Trophoblast cell (in vitro differentiated cells and primary cell): ENCODE measurements around the gene RAB20.

ENCODE experiments used
- DNase-seq, 2 donors: peaks; one replicate each; pipeline ENCODE4 v3.0.0-alpha.2; 2016
- H2AFZ ChIP-seq: 2 replicates; pipeline ENCODE4 v1.6.1; 2013; ENCODE audit warnings: low read length, moderate library complexity, mild to moderate bottlenecking; ENCODE audit not compliant: insufficient read depth, poor library complexity
- H2AK5ac ChIP-seq: 2 replicates; pipeline ENCODE4 v1.6.1; 2013; ENCODE audit warnings: mild to moderate bottlenecking, low read length
- H2BK120ac ChIP-seq: 2 replicates; pipeline ENCODE4 v1.6.1; 2013; ENCODE audit warnings: low read length, mild to moderate bottlenecking, moderate library complexity; ENCODE audit not compliant: insufficient read depth, poor library complexity
- H2BK12ac ChIP-seq: 2 replicates; pipeline ENCODE4 v1.6.1; 2013; ENCODE audit warnings: mild to moderate bottlenecking, low read length, moderate library complexity
- H2BK5ac ChIP-seq: 2 replicates; pipeline ENCODE4 v1.6.1; 2013; ENCODE audit warnings: low read length, low read depth, moderate library complexity, mild to moderate bottlenecking; ENCODE audit not compliant: poor library complexity
- H3K14ac ChIP-seq: 2 replicates; pipeline ENCODE4 v1.6.1; 2013; ENCODE audit warnings: mild to moderate bottlenecking, low read length
- H3K18ac ChIP-seq: 2 replicates; pipeline ENCODE4 v1.6.1; 2013; ENCODE audit warnings: mild to moderate bottlenecking, low read length
- H3K23ac ChIP-seq: 2 replicates; pipeline ENCODE4 v1.6.1; 2013; ENCODE audit warnings: low read length
- H3K27ac ChIP-seq: 2 replicates; pipeline ENCODE4 v1.5.1; 2013; ENCODE audit warnings: low read depth, mild to moderate bottlenecking, inconsistent platforms, low read length, moderate library complexity
- H3K27me3 ChIP-seq: 2 replicates; pipeline ENCODE4 v1.6.1; 2013; ENCODE audit warnings: inconsistent platforms, mild to moderate bottlenecking, low read length, moderate library complexity; ENCODE audit not compliant: insufficient read depth
- H3K36me3 ChIP-seq, 2 experiments: 1 replicate in 1 of 2; 2 replicates in 1 of 2; pipeline ENCODE4 v1.6.1; 2013; ENCODE audit warnings: low read length in 2 of 2, mild to moderate bottlenecking in 2 of 2, moderate library complexity in 1 of 2; ENCODE audit not compliant: insufficient read depth in 2 of 2, control insufficient read depth in 1 of 2
- H3K4ac ChIP-seq: 2 replicates; pipeline ENCODE4 v1.6.1; 2013; ENCODE audit warnings: low read depth, mild to moderate bottlenecking, low read length, moderate library complexity
- H3K4me1 ChIP-seq, 2 experiments: 1 replicate in 1 of 2; 2 replicates in 1 of 2; pipeline ENCODE4 v1.6.1; 2013; ENCODE audit warnings: low read length in 2 of 2, mild to moderate bottlenecking in 2 of 2, moderate library complexity in 1 of 2; ENCODE audit not compliant: insufficient read depth in 2 of 2, control insufficient read depth in 1 of 2
- H3K4me2 ChIP-seq: 2 replicates; pipeline ENCODE4 v1.6.1; 2013; ENCODE audit warnings: inconsistent platforms, mild to moderate bottlenecking, low read length, moderate library complexity
- H3K4me3 ChIP-seq: 2 replicates; pipeline ENCODE4 v1.5.1; 2013; ENCODE audit warnings: mild to moderate bottlenecking, low read depth, low read length, inconsistent platforms
- H3K79me1 ChIP-seq: one replicate; pipeline ENCODE4 v1.6.1; 2013; ENCODE audit warnings: low read length
- H3K79me2 ChIP-seq: 2 replicates; pipeline ENCODE4 v1.6.1; 2013; ENCODE audit warnings: low read length, mild to moderate bottlenecking; ENCODE audit not compliant: control insufficient read depth, insufficient read depth, poor library complexity
- H3K9ac ChIP-seq: 2 replicates; pipeline ENCODE4 v1.6.1; 2013; ENCODE audit warnings: mild to moderate bottlenecking, low read length
- H3K9me3 ChIP-seq: 2 replicates; pipeline ENCODE4 v1.6.1; 2013; ENCODE audit warnings: low read depth, mild to moderate bottlenecking, control low read depth, inconsistent platforms, low read length; ENCODE audit not compliant: insufficient read depth
- H4K12ac ChIP-seq: 2 replicates; pipeline ENCODE4 v1.6.1; 2013; ENCODE audit warnings: low read depth, mild to moderate bottlenecking, low read length, moderate library complexity
- H4K8ac ChIP-seq: 2 replicates; pipeline ENCODE4 v1.6.1; 2013; ENCODE audit warnings: low read depth, mild to moderate bottlenecking, low read length, moderate library complexity
- H4K91ac ChIP-seq: one replicate; pipeline ENCODE4 v1.6.1; 2013; ENCODE audit warnings: low read depth, mild to moderate bottlenecking, low read length, moderate library complexity
- WGBS: extraction: QIAGEN DNeasy Blood & Tissue Kit; methylation state at CpG from one replicate; pipeline ENCODE4 v1.1.7; 2013; ENCODE audit warnings: missing lambda C conversion rate; ENCODE audit not compliant: insufficient read length, insufficient coverage; ENCODE audit errors: extremely low coverage; 5-methylcytosine and 5-hydroxymethylcytosine counted together

Gene RAB20

DNA sequence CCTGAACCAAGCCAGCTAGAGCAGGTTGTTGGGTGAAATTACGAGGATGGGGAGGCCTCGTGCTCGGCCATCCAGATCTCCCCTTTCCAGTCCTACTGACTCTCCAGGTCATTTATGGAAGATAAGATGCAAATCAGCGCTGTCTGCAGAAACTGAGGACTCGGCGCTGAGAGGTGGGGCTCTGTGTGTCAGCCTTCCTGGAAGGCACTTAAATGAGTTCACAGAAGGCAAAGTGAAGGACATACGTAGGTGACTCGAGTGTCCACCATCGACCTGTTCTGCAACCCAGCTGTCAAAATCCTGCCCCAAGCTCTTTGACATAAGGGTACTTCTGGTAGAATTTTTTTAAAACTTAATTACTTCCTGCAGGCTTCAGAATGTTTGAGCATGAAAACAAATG is 86.4 kb downstream of the RAB20 start:
- no peak overlapping the region for H4K12ac ChIP-seq
- H2BK5ac ChIP-seq, result no peak overlapping the region
- no peak for DNase-seq
- H2BK12ac ChIP-seq, result no peak overlapping the region
- no peak overlapping the region for H3K4me3 ChIP-seq
- no peaks in the 10 kb centered on the region for H3K27me3 ChIP-seq
- peaks cover 6 to 12% of the 10 kb centered on the region in 2 experiments for H3K4me1 ChIP-seq
- H3K36me3 ChIP-seq, result peaks cover 71 to 84% of the 10 kb centered on the region in 2 experiments
- no peak overlapping the region for H3K9ac ChIP-seq
- H3K79me1 ChIP-seq, result peaks cover 6% of the 10 kb centered on the region
- no peaks in the 10 kb centered on the region for H3K79me2 ChIP-seq
- H3K27ac ChIP-seq, result no peak overlapping the region
- H3K4me2 ChIP-seq, result no peak overlapping the region
- no peak overlapping the region for H3K23ac ChIP-seq
- H4K8ac ChIP-seq, result no peak overlapping the region
- H3K18ac ChIP-seq, result no peak overlapping the region
- peaks cover 10% of the 10 kb centered on the region for H3K9me3 ChIP-seq
- no peak overlapping the region for H3K14ac ChIP-seq
- no CpG with 5 or more reads among the region's 9 CpGs for WGBS
- no peak overlapping the region for H3K4ac ChIP-seq
- H4K91ac ChIP-seq, result no peak overlapping the region
- H2AK5ac ChIP-seq, result no peak overlapping the region
- no peak overlapping the region for H2BK120ac ChIP-seq
- no peak overlapping the region for H2AFZ ChIP-seq

GRCh38 chr13:110474713-110475112 is 86.8 kb downstream of the RAB20 start:
- no peak overlapping the region for H4K91ac ChIP-seq
- H3K4me3 ChIP-seq, result peak overlapping the region; percentile 34
- no peaks in the 10 kb centered on the region for H3K27me3 ChIP-seq
- WGBS, result no CpG with 5 or more reads among the region's 21 CpGs
- no peak overlapping the region for H2BK5ac ChIP-seq
- no peak overlapping the region for H2AFZ ChIP-seq
- peaks cover 5% of the 10 kb centered on the region for H3K79me1 ChIP-seq
- H2BK120ac ChIP-seq, result no peak overlapping the region
- peaks cover 69 to 82% of the 10 kb centered on the region in 2 experiments for H3K36me3 ChIP-seq
- no peak overlapping the region for H3K4ac ChIP-seq
- no peaks in the 10 kb centered on the region for H3K79me2 ChIP-seq
- peaks cover 2 to 11% of the 10 kb centered on the region in 2 experiments for H3K4me1 ChIP-seq
- H3K4me2 ChIP-seq, result no peak overlapping the region
- no peak overlapping the region for H3K23ac ChIP-seq
- H4K8ac ChIP-seq, result no peak overlapping the region
- no peak overlapping the region for H4K12ac ChIP-seq
- peaks cover 10% of the 10 kb centered on the region for H3K9me3 ChIP-seq
- H3K14ac ChIP-seq, result no peak overlapping the region
- no peak for DNase-seq
- no peak overlapping the region for H3K18ac ChIP-seq
- H2AK5ac ChIP-seq, result no peak overlapping the region
- no peak overlapping the region for H2BK12ac ChIP-seq
- no peak overlapping the region for H3K27ac ChIP-seq
- no peak overlapping the region for H3K9ac ChIP-seq
